Neural cell (in vitro differentiated cells): ENCODE measurements around the gene GSK3B. TPM values are rescaled to one million over a fixed set of nuclear protein-coding genes. Genes with fewer than 3 reads are reported as not detected.

Experiments used
- H2AFZ ChIP-seq: fragments of 200-600, 300-800 bp; sonication (generic), shearing (Covaris generic); 2 replicates; pipeline ENCODE4 v1.6.0; 2014; ENCODE audit warnings: low read depth, mild to moderate bottlenecking, antibody characterized with exemption, low read length, moderate library complexity
- H3F3A ChIP-seq: fragments of 200-600 bp; shearing (Covaris generic); 2 replicates; pipeline ENCODE4 v1.6.1; 2016; ENCODE audit warnings: mild to moderate bottlenecking, moderate library complexity, mixed read lengths, antibody characterized with exemption, low read length; ENCODE audit not compliant: insufficient read depth, poor library complexity, severe bottlenecking
- H3K27ac ChIP-seq: fragments of 200-600, 300-800 bp; sonication (generic), shearing (Covaris generic); 2 replicates; pipeline ENCODE4 v1.5.1; 2014; ENCODE audit warnings: mild to moderate bottlenecking, low read length, moderate library complexity
- H3K27me3 ChIP-seq: fragments of 300-800, 200-600 bp; sonication (generic), shearing (Covaris generic); 2 replicates; pipeline ENCODE4 v1.6.0; 2014; ENCODE audit warnings: mild to moderate bottlenecking, low read depth, low read length, moderate library complexity; ENCODE audit not compliant: insufficient read depth
- H3K36me3 ChIP-seq: fragments of 300-800, 200-600 bp; sonication (generic), shearing (Covaris generic); 2 replicates; pipeline ENCODE4 v1.5.1; 2014; ENCODE audit warnings: mild to moderate bottlenecking, antibody characterized with exemption, low read length, moderate library complexity; ENCODE audit not compliant: insufficient read depth
- H3K4me2 ChIP-seq: fragments of 300-800, 200-600 bp; sonication (generic), shearing (Covaris generic); 2 replicates; pipeline ENCODE4 v1.6.0; 2014; ENCODE audit warnings: mild to moderate bottlenecking, low read length
- H3K4me3 ChIP-seq: fragments of 300-800, 200-600 bp; sonication (generic), shearing (Covaris generic); 2 replicates; pipeline ENCODE4 v1.5.1; 2014; ENCODE audit warnings: mild to moderate bottlenecking, low read length, moderate library complexity
- H3K79me2 ChIP-seq: fragments of 200-600 bp; shearing (Covaris generic); replicated peaks from 2 replicates; pipeline ENCODE4 v1.6.0; 2014; ENCODE audit warnings: mild to moderate bottlenecking, low read length, moderate library complexity; ENCODE audit not compliant: insufficient read depth
- H3K9ac ChIP-seq: fragments of 300-800, 200-600 bp; sonication (generic), shearing (Covaris generic); 2 replicates; pipeline ENCODE4 v1.6.1; 2016; ENCODE audit warnings: mild to moderate bottlenecking, low read length, mixed read lengths
- H3K9me2 ChIP-seq: fragments of 200-600 bp; shearing (Covaris generic); 2 replicates; pipeline ENCODE4 v1.6.1; 2016; ENCODE audit warnings: mild to moderate bottlenecking, low read length, mixed read lengths; ENCODE audit not compliant: insufficient read depth
- H3K9me3 ChIP-seq: fragments of 200-600, 300-800 bp; sonication (generic), shearing (Covaris generic); 2 replicates; pipeline ENCODE4 v1.6.1; 2016; ENCODE audit warnings: mild to moderate bottlenecking, mixed run types, low read length, moderate library complexity, mixed read lengths
- H4K20me1 ChIP-seq: fragments of 200-600 bp; shearing (Covaris generic); 2 replicates; pipeline ENCODE4 v1.6.1; 2016; ENCODE audit warnings: mild to moderate bottlenecking, mixed run types; ENCODE audit not compliant: insufficient read depth
- EP300 ChIP-seq: fragments of 450-650 bp; conservative IDR thresholded peaks from 2 replicates; pipeline ENCODE4 v1.6.1; 2014; ENCODE audit warnings: antibody characterized with exemption, mild to moderate bottlenecking, moderate library complexity; ENCODE audit not compliant: poor library complexity, severe bottlenecking
- EZH2 ChIP-seq: fragments of 200-600, 300-800 bp; shearing (Covaris generic), sonication (generic); IDR thresholded peaks from 2 replicates; pipeline ENCODE4 v1.6.1; 2014; ENCODE audit warnings: antibody characterized with exemption, low read length, borderline replicate concordance, mild to moderate bottlenecking; ENCODE audit not compliant: insufficient read depth, poor library complexity, severe bottlenecking
- MXI1 ChIP-seq: fragments of 450-650 bp; conservative IDR thresholded peaks from 2 replicates; pipeline ENCODE4 v1.6.1; 2014; ENCODE audit warnings: antibody characterized with exemption, mild to moderate bottlenecking; ENCODE audit not compliant: poor library complexity, severe bottlenecking
- POLR2AphosphoS5 ChIP-seq: IDR thresholded peaks from 2 replicates; pipeline ENCODE4 v1.6.1; 2012
- RAD21 ChIP-seq: fragments of 450-650 bp; conservative IDR thresholded peaks from 2 replicates; pipeline ENCODE4 v1.6.1; 2014; ENCODE audit warnings: antibody characterized with exemption, mild to moderate bottlenecking, moderate library complexity
- SMC3 ChIP-seq: fragments of 450-650 bp; conservative IDR thresholded peaks from 2 replicates; pipeline ENCODE4 v1.6.1; 2014; ENCODE audit warnings: antibody characterized with exemption, mild to moderate bottlenecking, moderate library complexity; ENCODE audit not compliant: poor library complexity
- TAF1 ChIP-seq: IDR thresholded peaks from 2 replicates; pipeline ENCODE4 v1.6.1; 2012; ENCODE audit warnings: low read depth
- polyA plus RNA-seq: library from polyadenylated mRNA; depleted of rRNA; stranded (reverse); fragments of >200 nt; gene quantifications from 2 replicates; pipeline ENCODE4 v1.2.3, GENCODE V29; 2014
- TF ChIP-seq, protein P1 (sequence below): IDR thresholded peaks from 2 replicates; pipeline ENCODE4 v1.6.1; 2012; ENCODE audit warnings: borderline replicate concordance
- TF ChIP-seq, protein P2 (sequence below): fragments of 450-650 bp; IDR thresholded peaks from 2 replicates; pipeline ENCODE4 v1.5.1; 2014; ENCODE audit warnings: antibody characterized with exemption, mild to moderate bottlenecking, moderate library complexity; ENCODE audit not compliant: poor library complexity, severe bottlenecking

The GSK3B gene
- polyA plus RNA-seq, 1 donor from 2014 or later = 48.5 TPM

DNA sequence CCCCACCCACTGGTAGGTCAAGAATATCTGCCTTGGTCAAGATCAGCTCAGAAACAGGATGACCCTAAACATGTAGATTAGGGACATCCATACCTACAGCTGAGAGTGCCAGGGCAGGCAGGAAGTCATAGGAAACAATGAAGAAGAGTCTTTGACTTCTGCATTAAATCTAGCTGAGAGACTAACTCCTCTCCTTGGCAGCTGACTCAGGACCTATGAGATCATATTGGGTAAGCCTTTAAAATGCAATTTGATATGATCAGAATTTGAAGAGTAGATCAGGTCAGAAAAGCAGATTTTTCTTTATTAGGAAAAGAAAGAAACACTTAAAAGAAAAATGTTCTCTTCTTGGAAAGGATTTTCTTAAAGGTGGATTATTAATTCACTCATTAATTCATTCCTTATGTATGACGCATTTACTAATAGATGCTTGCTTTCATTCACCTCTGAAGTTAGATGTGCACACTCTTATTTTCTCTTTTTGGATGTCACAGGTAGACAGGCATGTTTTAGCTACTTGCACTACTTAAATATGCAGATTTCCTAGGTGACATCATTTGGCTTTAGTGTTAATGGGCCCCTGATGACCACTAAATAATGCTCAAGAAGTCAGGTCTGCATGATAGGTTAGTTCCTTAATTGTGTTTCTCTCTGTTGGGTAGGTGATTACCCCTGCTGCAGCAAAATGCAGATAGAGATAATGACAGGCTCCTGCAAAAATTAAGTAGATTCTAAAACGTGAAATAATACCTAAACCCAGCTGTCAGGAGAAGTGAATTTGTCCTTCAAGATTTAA lies 35.7 kb upstream of the GSK3B start:
- TF ChIP-seq EZH2 (no peak), EP300 (no peak)
- Histone ChIP-seq H3K9ac (no peak overlapping the region), H3K9me3 (no peaks in the 10 kb centered on the region), H3K79me2 (no peaks in the 10 kb centered on the region), H3K9me2 (no peaks in the 10 kb centered on the region), H3K4me2 (no peak overlapping the region), H3F3A (no peaks in the 10 kb centered on the region), H3K36me3 (no peaks in the 10 kb centered on the region), H2AFZ (no peak overlapping the region), H3K27me3 (no peaks in the 10 kb centered on the region), H3K4me3 (no peak overlapping the region), H3K27ac (no peak overlapping the region), H4K20me1 (no peaks in the 10 kb centered on the region)

DNA sequence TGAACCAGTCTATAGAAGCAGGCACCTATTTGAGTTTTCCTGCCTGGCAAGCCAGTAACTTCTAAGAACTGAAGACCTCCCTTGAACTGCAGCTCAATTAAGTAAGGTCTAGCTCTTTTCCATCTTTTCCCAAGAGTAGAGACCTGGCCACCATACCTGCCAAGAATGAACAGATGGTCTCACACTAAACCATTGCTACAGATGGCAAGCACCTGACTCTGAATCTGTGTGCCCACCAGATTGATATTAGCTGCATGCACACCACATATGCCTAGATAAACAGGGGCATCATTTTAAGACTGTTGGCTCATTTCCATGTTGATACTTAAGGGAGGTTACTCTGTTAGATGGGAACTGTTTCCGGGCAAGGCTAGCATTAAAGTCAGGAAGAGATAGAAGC lies 34.8 kb upstream of the GSK3B start:
- H3K36me3 ChIP-seq = no peaks in the 10 kb centered on the region
- H3K4me3 ChIP-seq = no peak overlapping the region
- no peaks in the 10 kb centered on the region for H3F3A ChIP-seq
- TF ChIP-seq TAF1 = no peak
- TF ChIP-seq EZH2 = no peak
- TF ChIP-seq EP300 = no peak
- TF ChIP-seq SMC3 = no peak
- no peak for TF ChIP-seq RAD21
- no peak overlapping the region for H2AFZ ChIP-seq
- no peak overlapping the region for H3K4me2 ChIP-seq
- no peaks in the 10 kb centered on the region for H3K9me2 ChIP-seq
- no peaks in the 10 kb centered on the region for H3K79me2 ChIP-seq
- H3K9me3 ChIP-seq = no peaks in the 10 kb centered on the region
- no peak overlapping the region for H3K27ac ChIP-seq
- no peak overlapping the region for H3K9ac ChIP-seq
- no peaks in the 10 kb centered on the region for H3K27me3 ChIP-seq
- H4K20me1 ChIP-seq = no peaks in the 10 kb centered on the region

DNA sequence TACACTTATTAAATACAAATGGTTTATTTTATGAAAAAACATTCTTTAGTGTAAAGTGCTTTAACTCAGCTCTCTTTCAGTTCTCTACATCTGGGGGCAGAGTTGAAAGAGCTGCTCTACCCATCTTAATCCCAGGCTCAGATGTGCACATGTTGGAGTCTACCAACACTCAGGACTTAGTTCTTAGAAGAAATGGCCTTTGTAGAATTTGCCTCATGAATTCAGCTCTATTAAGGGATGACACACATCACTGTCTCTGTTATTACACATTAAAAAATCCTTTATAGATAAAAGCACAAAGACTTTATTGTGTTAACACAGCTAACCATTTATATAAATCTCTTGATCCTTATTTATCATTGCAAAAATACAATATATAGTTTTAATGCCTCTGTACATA lies 31.7 kb upstream of the GSK3B start:
- Histone ChIP-seq H4K20me1 (no peaks in the 10 kb centered on the region), H3K79me2 (no peaks in the 10 kb centered on the region), H3K9me3 (no peaks in the 10 kb centered on the region), H3K36me3 (no peaks in the 10 kb centered on the region), H2AFZ (no peak overlapping the region), H3K4me3 (no peak overlapping the region), H3F3A (no peaks in the 10 kb centered on the region), H3K27me3 (no peaks in the 10 kb centered on the region), H3K9ac (no peak overlapping the region), H3K9me2 (no peaks in the 10 kb centered on the region), H3K4me2 (no peak overlapping the region), H3K27ac (no peak overlapping the region)
- no peak for TF ChIP-seq POLR2AphosphoS5
- TF ChIP-seq, protein P1, sequence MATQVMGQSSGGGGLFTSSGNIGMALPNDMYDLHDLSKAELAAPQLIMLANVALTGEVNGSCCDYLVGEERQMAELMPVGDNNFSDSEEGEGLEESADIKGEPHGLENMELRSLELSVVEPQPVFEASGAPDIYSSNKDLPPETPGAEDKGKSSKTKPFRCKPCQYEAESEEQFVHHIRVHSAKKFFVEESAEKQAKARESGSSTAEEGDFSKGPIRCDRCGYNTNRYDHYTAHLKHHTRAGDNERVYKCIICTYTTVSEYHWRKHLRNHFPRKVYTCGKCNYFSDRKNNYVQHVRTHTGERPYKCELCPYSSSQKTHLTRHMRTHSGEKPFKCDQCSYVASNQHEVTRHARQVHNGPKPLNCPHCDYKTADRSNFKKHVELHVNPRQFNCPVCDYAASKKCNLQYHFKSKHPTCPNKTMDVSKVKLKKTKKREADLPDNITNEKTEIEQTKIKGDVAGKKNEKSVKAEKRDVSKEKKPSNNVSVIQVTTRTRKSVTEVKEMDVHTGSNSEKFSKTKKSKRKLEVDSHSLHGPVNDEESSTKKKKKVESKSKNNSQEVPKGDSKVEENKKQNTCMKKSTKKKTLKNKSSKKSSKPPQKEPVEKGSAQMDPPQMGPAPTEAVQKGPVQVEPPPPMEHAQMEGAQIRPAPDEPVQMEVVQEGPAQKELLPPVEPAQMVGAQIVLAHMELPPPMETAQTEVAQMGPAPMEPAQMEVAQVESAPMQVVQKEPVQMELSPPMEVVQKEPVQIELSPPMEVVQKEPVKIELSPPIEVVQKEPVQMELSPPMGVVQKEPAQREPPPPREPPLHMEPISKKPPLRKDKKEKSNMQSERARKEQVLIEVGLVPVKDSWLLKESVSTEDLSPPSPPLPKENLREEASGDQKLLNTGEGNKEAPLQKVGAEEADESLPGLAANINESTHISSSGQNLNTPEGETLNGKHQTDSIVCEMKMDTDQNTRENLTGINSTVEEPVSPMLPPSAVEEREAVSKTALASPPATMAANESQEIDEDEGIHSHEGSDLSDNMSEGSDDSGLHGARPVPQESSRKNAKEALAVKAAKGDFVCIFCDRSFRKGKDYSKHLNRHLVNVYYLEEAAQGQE = no peak
- TF ChIP-seq TAF1 = no peak
- TF ChIP-seq SMC3 = no peak
- no peak for TF ChIP-seq RAD21
- no peak for TF ChIP-seq MXI1
- TF ChIP-seq EP300 = no peak
- TF ChIP-seq, protein P2, sequence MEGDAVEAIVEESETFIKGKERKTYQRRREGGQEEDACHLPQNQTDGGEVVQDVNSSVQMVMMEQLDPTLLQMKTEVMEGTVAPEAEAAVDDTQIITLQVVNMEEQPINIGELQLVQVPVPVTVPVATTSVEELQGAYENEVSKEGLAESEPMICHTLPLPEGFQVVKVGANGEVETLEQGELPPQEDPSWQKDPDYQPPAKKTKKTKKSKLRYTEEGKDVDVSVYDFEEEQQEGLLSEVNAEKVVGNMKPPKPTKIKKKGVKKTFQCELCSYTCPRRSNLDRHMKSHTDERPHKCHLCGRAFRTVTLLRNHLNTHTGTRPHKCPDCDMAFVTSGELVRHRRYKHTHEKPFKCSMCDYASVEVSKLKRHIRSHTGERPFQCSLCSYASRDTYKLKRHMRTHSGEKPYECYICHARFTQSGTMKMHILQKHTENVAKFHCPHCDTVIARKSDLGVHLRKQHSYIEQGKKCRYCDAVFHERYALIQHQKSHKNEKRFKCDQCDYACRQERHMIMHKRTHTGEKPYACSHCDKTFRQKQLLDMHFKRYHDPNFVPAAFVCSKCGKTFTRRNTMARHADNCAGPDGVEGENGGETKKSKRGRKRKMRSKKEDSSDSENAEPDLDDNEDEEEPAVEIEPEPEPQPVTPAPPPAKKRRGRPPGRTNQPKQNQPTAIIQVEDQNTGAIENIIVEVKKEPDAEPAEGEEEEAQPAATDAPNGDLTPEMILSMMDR = no peak
- TF ChIP-seq EZH2 = no peak
